Astrocyte of the spinal cord (primary cell): ENCODE measurements around the gene LPXN.

Experiments
- DNase-seq: peaks from one replicate; pipeline ENCODE4 v3.0.0; 2011; ENCODE audit warnings: low read depth, low spot score
- H3K4me3 ChIP-seq: 2 replicates; pipeline ENCODE4 v1.5.1; 2011; ENCODE audit warnings: low read depth, mild to moderate bottlenecking, low read length, moderate library complexity
- in situ Hi-C: cut with HindIII; loops from 2 replicates; pipeline ENCODE4 v1.10.0; 2017; ENCODE audit warnings: low sequenced_read_pairs
- TF ChIP-seq, protein P1 (sequence below): IDR thresholded peaks from 2 replicates; pipeline ENCODE4 v1.5.1; 2012; ENCODE audit warnings: low read depth, mild to moderate bottlenecking, low read length, inconsistent platforms

Gene LPXN

DNA sequence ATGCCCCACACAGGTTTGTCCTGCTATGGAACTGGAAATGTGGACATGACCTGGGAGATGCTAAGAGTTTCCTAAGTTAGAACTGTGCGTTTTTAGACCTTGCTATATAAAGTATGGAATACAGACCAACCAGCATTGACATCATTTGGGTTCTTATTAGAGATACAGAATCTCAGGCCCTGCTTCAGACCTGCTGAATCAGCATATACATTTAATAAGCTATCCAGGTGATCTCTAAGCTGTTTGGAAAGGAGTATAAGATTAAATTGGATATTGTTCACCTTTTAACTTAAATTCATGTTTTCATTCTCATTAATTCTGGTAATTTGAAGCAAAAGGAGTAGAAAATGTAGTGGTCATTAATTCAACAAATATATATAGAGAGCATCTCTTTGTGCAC lies 39.9 kb upstream of the LPXN start:
- in situ Hi-C loops = no loop called here
- no peak overlapping the region for H3K4me3 ChIP-seq
- no peak for DNase-seq
- TF ChIP-seq, protein P1, sequence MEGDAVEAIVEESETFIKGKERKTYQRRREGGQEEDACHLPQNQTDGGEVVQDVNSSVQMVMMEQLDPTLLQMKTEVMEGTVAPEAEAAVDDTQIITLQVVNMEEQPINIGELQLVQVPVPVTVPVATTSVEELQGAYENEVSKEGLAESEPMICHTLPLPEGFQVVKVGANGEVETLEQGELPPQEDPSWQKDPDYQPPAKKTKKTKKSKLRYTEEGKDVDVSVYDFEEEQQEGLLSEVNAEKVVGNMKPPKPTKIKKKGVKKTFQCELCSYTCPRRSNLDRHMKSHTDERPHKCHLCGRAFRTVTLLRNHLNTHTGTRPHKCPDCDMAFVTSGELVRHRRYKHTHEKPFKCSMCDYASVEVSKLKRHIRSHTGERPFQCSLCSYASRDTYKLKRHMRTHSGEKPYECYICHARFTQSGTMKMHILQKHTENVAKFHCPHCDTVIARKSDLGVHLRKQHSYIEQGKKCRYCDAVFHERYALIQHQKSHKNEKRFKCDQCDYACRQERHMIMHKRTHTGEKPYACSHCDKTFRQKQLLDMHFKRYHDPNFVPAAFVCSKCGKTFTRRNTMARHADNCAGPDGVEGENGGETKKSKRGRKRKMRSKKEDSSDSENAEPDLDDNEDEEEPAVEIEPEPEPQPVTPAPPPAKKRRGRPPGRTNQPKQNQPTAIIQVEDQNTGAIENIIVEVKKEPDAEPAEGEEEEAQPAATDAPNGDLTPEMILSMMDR = no peak

DNA sequence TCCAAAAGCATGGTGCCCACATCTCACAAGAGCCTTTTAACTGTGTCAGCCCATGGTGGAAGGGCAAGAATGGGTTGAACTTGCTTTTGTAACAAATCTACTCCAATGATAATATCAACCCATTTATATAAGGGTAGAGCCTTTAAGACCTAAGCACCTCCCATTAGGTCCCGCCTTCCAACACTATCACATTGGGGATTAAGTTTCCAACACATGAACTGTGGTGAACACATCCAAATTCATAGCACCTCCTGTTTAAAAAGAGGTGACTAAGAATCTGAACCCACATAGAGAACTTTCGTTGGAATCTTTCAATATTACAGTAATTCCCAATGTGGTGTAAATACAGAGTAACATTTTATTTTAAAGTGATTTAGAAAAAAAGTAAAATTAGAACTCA lies 37.6 kb upstream of the LPXN start:
- no peak overlapping the region for H3K4me3 ChIP-seq
- DNase-seq = no peak
- TF ChIP-seq, protein P1 = no peak
- in situ Hi-C loops = no loop called here

DNA sequence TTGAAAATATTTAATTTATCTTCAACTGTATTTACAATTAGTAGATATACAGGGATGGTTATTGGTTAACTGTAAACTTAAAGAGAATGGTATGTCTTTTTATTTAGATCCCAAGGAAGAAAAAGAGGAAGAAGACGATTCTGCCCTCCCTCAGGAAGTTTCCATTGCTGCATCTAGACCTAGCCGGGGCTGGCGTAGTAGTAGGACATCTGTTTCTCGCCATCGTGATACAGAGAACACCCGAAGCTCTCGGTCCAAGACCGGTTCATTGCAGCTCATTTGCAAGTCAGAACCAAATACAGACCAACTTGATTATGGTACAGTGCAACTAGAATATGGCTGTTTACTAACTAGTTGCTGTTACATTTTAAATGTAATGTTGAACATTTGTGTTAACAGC lies 34.1 kb upstream of the LPXN start:
- in situ Hi-C loops = no loop called here
- no peak for DNase-seq
- TF ChIP-seq, protein P1 = no peak
- no peak overlapping the region for H3K4me3 ChIP-seq

DNA sequence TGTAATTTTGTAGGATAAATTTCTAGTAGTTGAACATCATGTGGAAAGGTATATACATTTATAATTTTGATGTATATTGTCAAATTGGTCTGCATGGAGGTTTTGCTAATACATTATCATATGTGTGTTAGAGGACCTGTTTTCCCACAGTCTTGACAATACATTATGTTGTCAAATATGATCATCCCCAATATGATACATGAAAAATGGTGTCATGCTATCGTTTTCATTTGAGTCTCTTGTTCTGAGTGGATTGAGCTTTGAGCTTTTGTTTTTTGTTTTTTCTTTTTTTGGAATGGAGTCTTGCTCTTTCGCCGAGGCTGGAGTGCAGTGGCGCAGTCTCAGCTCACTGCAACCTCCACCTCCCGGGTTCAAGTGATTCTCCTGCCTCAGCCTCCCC lies 32.7 kb upstream of the LPXN start:
- TF ChIP-seq, protein P1 = no peak
- no peak overlapping the region for H3K4me3 ChIP-seq
- DNase-seq = no peak
- in situ Hi-C loops = no loop called here

DNA sequence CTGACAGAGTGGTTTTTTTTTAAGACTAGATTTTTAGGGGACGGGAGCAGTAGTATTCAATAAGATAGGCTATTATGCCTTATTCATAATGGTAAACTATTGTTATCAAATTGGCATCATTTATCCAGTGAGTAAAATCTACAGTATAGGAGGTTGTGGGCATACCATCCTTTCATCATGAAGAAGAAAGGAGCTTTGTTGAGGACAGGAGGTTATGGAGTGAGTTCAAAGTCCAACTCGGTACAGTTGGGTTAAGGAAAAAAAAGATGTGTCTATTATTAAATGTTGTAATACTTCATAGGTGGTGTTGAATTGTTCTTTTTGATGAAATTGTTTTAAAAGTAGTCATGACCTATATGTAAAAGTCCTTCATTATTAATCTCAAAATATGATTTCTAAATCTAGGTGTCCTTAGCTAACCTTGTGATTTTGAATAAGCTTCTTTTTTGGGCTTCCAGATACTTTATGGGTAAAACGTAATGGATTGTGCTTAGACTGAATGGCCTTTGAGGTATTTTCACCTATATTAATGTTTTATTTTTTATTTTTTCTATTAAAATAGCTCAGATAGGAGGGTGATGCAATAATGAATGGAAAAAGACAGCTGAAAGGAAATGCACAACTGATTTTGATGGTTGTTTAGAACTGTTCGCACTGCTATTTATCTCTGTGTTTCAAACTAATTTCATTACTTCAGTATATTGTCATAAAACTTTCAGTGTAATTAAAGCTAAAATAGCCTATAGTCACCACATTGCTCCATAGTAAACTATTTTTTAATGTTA lies 31.5 kb upstream of the LPXN start:
- H3K4me3 ChIP-seq = no peak overlapping the region
- TF ChIP-seq, protein P1 = no peak
- DNase-seq = no peak
- in situ Hi-C loops = no loop called here

DNA sequence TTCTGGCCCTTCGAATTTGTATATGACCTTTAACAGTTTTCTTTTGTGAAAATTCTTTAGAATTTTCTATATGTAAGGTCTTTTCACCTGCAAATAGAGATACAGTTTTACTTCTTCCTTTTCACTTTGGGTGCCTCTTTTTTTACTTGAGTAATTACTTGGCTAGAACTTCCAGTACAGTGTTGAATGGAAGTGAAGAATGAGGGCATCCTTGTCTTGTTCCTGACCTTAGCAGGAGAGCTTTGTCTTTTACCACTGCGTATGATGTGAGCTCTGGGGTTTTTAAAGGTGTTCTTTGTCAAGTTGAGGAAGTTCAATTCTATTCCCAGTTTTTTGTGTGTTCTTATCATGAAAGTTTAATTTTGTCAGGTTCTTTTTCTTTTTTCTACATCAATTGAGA lies 24.9 kb upstream of the LPXN start:
- DNase-seq = no peak
- in situ Hi-C loops = no loop called here
- no peak overlapping the region for H3K4me3 ChIP-seq
- TF ChIP-seq, protein P1 = no peak
